HepG2 (cell line): ENCODE data around the gene INO80C. TPM values are rescaled to one million over a fixed set of nuclear protein-coding genes. Genes with fewer than 3 reads are reported as not detected.

Source experiments
- BCL6 ChIP-seq: IDR thresholded peaks from 2 replicates; pipeline ENCODE4 v1.6.1; 2016; ENCODE audit warnings: missing genetic modification reagents, missing compliant biosample characterization
- FUBP1 ChIP-seq: sonication (generic); formaldehyde crosslinking; IDR thresholded peaks from 2 replicates; pipeline ENCODE4 v1.5.1; 2020; ENCODE audit warnings: missing genetic modification reagents, mild to moderate bottlenecking, borderline replicate concordance
- KLF16 ChIP-seq, 2 experiments: sonication (generic) in 1 of 2; formaldehyde crosslinking in 1 of 2; IDR thresholded peaks; 2 replicates each; pipeline versions ENCODE4 v1.6.1 to v1.8.0; 2016 to 2023; ENCODE audit warnings: missing genetic modification reagents in 2 of 2, missing compliant biosample characterization in 1 of 2
- MED1 ChIP-seq: sonication (generic); formaldehyde crosslinking; IDR thresholded peaks from 2 replicates; pipeline ENCODE4 v1.4.0; 2020; ENCODE audit warnings: missing genetic modification reagents
- PHF5A ChIP-seq: IDR thresholded peaks from one replicate; pipeline ENCODE4 v1.6.1; 2018; ENCODE audit warnings: low read depth, missing genetic modification reagents; ENCODE audit not compliant: unreplicated experiment
- POGK ChIP-seq: sonication (generic); formaldehyde crosslinking; conservative IDR thresholded peaks from 2 replicates; pipeline ENCODE4 v1.8.0; 2022; ENCODE audit warnings: mild to moderate bottlenecking, moderate library complexity, missing genetic modification reagents
- RCOR2 ChIP-seq: IDR thresholded peaks from 2 replicates; pipeline ENCODE4 v1.6.1; 2016; ENCODE audit warnings: missing biosample characterization, missing genetic modification reagents
- REL ChIP-seq: sonication (generic); formaldehyde crosslinking; conservative IDR thresholded peaks from 2 replicates; pipeline ENCODE4 v1.8.0; 2022; ENCODE audit warnings: mild to moderate bottlenecking, missing genetic modification reagents, moderate library complexity
- RNF219 ChIP-seq: sonication (generic); formaldehyde crosslinking; IDR thresholded peaks from 2 replicates; pipeline ENCODE4 v1.5.0; 2020; ENCODE audit warnings: mild to moderate bottlenecking, missing genetic modification reagents
- TERF1 ChIP-seq: sonication (generic); formaldehyde crosslinking; IDR thresholded peaks from 2 replicates; pipeline ENCODE4 v1.8.0; 2022; ENCODE audit warnings: mild to moderate bottlenecking, missing genetic modification reagents, moderate library complexity
- THAP11 ChIP-seq: IDR thresholded peaks from 2 replicates; pipeline ENCODE4 v1.6.1; 2016; ENCODE audit warnings: missing biosample characterization, missing genetic modification reagents
- TMF1 ChIP-seq: sonication (generic); formaldehyde crosslinking; IDR thresholded peaks from 2 replicates; pipeline ENCODE4 v1.8.1; 2022; ENCODE audit warnings: low read depth, missing genetic modification reagents
- ZFP36 ChIP-seq: fragments of 150-350 bp; IDR thresholded peaks from 2 replicates; pipeline ENCODE4 v1.6.1; 2018; ENCODE audit warnings: borderline replicate concordance, low read length, low read depth; ENCODE audit not compliant: partially characterized antibody
- ZNF136 ChIP-seq: sonication (generic); formaldehyde crosslinking; IDR thresholded peaks from 2 replicates; pipeline ENCODE4 v1.8.1; 2022; ENCODE audit warnings: low read depth, mild to moderate bottlenecking, moderate library complexity, missing genetic modification reagents
- ZNF18 ChIP-seq: sonication (generic); formaldehyde crosslinking; IDR thresholded peaks from 2 replicates; pipeline ENCODE4 v1.8.0; 2022; ENCODE audit warnings: mild to moderate bottlenecking, missing genetic modification reagents; ENCODE audit not compliant: insufficient replicate concordance
- ZNF383 ChIP-seq: sonication (generic); formaldehyde crosslinking; IDR thresholded peaks from 2 replicates; pipeline ENCODE4 v1.4.0; 2020; ENCODE audit warnings: missing genetic modification reagents, mild to moderate bottlenecking, borderline replicate concordance
- ZNF431 ChIP-seq: sonication (generic); formaldehyde crosslinking; IDR thresholded peaks from 2 replicates; pipeline ENCODE4 v1.9.0; 2022; ENCODE audit warnings: missing genetic modification reagents, low read depth, mild to moderate bottlenecking, borderline replicate concordance
- ZNF75D ChIP-seq: sonication (generic); formaldehyde crosslinking; IDR thresholded peaks from 2 replicates; pipeline ENCODE4 v1.8.1; 2023; ENCODE audit warnings: missing genetic modification reagents, mild to moderate bottlenecking, borderline replicate concordance
- ZSCAN31 ChIP-seq: sonication (generic); formaldehyde crosslinking; IDR thresholded peaks from 2 replicates; pipeline ENCODE4 v1.5.0; 2020; ENCODE audit warnings: low read depth, mild to moderate bottlenecking, missing genetic modification reagents
- polyA plus RNA-seq, 8 experiments: library from polyadenylated mRNA; depleted of rRNA in 3 of 8; stranded (reverse) in 7 of 8; unstranded in 1 of 8; fragments of >200 nt; fragmentation: Illumina TruSeq in 4 of 8; extraction: Trizol in 4 of 8; gene quantifications; 2 replicates each; pipeline versions ENCODE4 v1.2.1 to v1.2.3, GENCODE V29; 2011 to 2016; ENCODE audit warnings: low read depth in 4 of 8, missing spikeins in 1 of 8, mixed read lengths in 1 of 8; ENCODE audit not compliant: insufficient read depth in 1 of 8
- total RNA-seq, 5 experiments: library from RNA; depleted of rRNA; stranded (reverse); fragments of >200 nt; fragmentation: Illumina TruSeq; extraction: Trizol; gene quantifications; 2 replicates each; pipeline ENCODE4 v1.2.3, GENCODE V29; 2016; ENCODE audit warnings: low read depth in 1 of 5

Gene INO80C
- total and polyA plus RNA-seq, 2 of the 13 experiments (the other 11 are each of a cell fraction or from before 2014, with no cell fraction given) = 8.2 to 15.4 TPM

GRCh38 chr18:35478520-35479435 is 19.0 kb downstream of the INO80C start (continued):
- TF ChIP-seq BCL6 (CRISPR knock-in tag) = peak; percentile 28; the same call in 1 of the 2 replicates
- TF ChIP-seq ZNF431 (CRISPR knock-in tag) = no peak
- no peak for TF ChIP-seq ZNF383
- TF ChIP-seq RCOR2 (CRISPR knock-in tag) = no peak; the same call in none of the 2 replicates
- peak; percentile 45; the same call in 1 of the 2 replicates for TF ChIP-seq THAP11 (CRISPR knock-in tag)
- no peak for TF ChIP-seq PHF5A (CRISPR knock-in tag)
- TF ChIP-seq ZNF75D = no peak
- peak; percentile 70 for TF ChIP-seq MED1
- 0 out of 4 replicates have a peak, but pooled peaks of 1 of the 2 experiments have one; percentile 35 for TF ChIP-seq KLF16 (CRISPR knock-in tag; IDR thresholded peaks at IDR 0.05)
- TF ChIP-seq TMF1 (CRISPR knock-in tag) = no peak
- TF ChIP-seq FUBP1 = no peak
- no peak for TF ChIP-seq RNF219 (CRISPR knock-in tag)
- TF ChIP-seq ZSCAN31 (CRISPR knock-in tag) = no peak
- no peak for TF ChIP-seq POGK (CRISPR knock-in tag)
- no peak for TF ChIP-seq ZFP36
- no peak for TF ChIP-seq ZNF18 (CRISPR knock-in tag)
- TF ChIP-seq REL (CRISPR knock-in tag) = no peak
- TF ChIP-seq ZNF136 (CRISPR knock-in tag) = 0 out of 2 replicates have a peak, but pooled peaks have one; percentile 49
- TF ChIP-seq TERF1 (CRISPR knock-in tag) = no peak
